Ishikawa (cell line): Measurements from ENCODE around the gene SIT1.

Source experiments
- CEBPB ChIP-seq: IDR thresholded peaks from 2 replicates; pipeline ENCODE4 v1.6.1; 2012
- CREB1 ChIP-seq: IDR thresholded peaks from 2 replicates; pipeline ENCODE4 v1.6.1; 2012; ENCODE audit warnings: low read depth
- EGR1 ChIP-seq: IDR thresholded peaks from 2 replicates; pipeline ENCODE4 v1.6.1; 2012
- EP300 ChIP-seq: IDR thresholded peaks from 2 replicates; pipeline ENCODE4 v1.6.1; 2012; ENCODE audit warnings: borderline replicate concordance
- FOXM1 ChIP-seq: IDR thresholded peaks from 2 replicates; pipeline ENCODE4 v1.6.1; 2012; ENCODE audit warnings: low read depth, borderline replicate concordance
- MAX ChIP-seq: IDR thresholded peaks from 2 replicates; pipeline ENCODE4 v1.6.1; 2012
- NFIC ChIP-seq: IDR thresholded peaks from 2 replicates; pipeline ENCODE4 v1.6.1; 2012
- RAD21 ChIP-seq: IDR thresholded peaks from 2 replicates; pipeline ENCODE4 v1.6.1; 2012; ENCODE audit warnings: low read depth
- REST ChIP-seq: IDR thresholded peaks from 2 replicates; pipeline ENCODE4 v1.6.1; 2012; ENCODE audit warnings: low read depth, mild to moderate bottlenecking
- TAF1 ChIP-seq: IDR thresholded peaks from 2 replicates; pipeline ENCODE4 v1.6.1; 2012; ENCODE audit warnings: low read depth, mild to moderate bottlenecking
- TCF12 ChIP-seq: IDR thresholded peaks from 2 replicates; pipeline ENCODE4 v1.6.1; 2012; ENCODE audit warnings: low read depth
- TEAD4 ChIP-seq: IDR thresholded peaks from 2 replicates; pipeline ENCODE4 v1.6.1; 2012
- YY1 ChIP-seq: IDR thresholded peaks from 2 replicates; pipeline ENCODE4 v1.6.1; 2012; ENCODE audit warnings: low read depth
- ZBTB7A ChIP-seq: IDR thresholded peaks from 2 replicates; pipeline ENCODE4 v1.6.1; 2012; ENCODE audit warnings: low read depth
- TF ChIP-seq, protein P1 (sequence below): IDR thresholded peaks from 2 replicates; pipeline ENCODE4 v1.6.1; 2012

SIT1 gene

DNA sequence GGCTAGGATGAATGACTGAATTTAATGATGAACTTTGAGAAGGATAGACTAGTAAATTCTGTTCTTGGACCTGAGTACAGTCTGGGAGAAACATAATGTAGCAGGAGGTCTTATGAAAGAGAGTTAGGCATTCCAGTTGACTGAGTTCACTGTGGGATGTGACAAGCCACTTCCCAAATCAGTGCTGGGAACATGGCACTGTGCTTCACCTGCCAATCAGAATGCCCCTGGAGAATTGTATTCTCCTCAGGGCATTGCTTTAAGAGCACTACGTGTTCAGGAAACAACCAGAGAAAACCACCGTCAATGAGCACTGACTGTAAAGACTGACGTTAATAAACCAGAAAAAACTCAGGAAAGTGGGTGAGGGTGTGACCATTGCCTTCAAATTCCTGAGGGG, 8.6 kb upstream of the SIT1 start:
- no peak for TF ChIP-seq NFIC
- no peak for TF ChIP-seq EGR1
- TF ChIP-seq CEBPB = no peak
- no peak for TF ChIP-seq REST
- TF ChIP-seq MAX = no peak
- no peak for TF ChIP-seq CREB1
- TF ChIP-seq TEAD4 = no peak
- TF ChIP-seq TCF12 = no peak
- TF ChIP-seq, protein P1, sequence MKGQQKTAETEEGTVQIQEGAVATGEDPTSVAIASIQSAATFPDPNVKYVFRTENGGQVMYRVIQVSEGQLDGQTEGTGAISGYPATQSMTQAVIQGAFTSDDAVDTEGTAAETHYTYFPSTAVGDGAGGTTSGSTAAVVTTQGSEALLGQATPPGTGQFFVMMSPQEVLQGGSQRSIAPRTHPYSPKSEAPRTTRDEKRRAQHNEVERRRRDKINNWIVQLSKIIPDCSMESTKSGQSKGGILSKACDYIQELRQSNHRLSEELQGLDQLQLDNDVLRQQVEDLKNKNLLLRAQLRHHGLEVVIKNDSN = no peak
- TF ChIP-seq EP300 = no peak
- TF ChIP-seq TAF1 = no peak

DNA sequence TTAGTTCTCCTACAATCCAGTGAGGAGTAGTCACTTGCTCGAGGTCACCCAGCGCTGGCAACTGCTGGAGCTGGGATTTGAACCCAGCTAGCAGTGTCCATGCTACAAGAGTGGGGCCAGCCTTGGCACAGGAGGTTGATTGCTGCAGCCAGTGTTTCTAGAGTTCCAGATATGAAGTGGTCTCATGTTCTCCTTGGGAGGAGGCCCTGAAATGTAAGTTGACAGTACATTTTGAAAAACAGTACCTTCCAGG, 8.2 kb upstream of the SIT1 start:
- no peak for TF ChIP-seq EP300
- TF ChIP-seq TCF12 = no peak
- no peak for TF ChIP-seq CREB1
- no peak for TF ChIP-seq ZBTB7A

DNA sequence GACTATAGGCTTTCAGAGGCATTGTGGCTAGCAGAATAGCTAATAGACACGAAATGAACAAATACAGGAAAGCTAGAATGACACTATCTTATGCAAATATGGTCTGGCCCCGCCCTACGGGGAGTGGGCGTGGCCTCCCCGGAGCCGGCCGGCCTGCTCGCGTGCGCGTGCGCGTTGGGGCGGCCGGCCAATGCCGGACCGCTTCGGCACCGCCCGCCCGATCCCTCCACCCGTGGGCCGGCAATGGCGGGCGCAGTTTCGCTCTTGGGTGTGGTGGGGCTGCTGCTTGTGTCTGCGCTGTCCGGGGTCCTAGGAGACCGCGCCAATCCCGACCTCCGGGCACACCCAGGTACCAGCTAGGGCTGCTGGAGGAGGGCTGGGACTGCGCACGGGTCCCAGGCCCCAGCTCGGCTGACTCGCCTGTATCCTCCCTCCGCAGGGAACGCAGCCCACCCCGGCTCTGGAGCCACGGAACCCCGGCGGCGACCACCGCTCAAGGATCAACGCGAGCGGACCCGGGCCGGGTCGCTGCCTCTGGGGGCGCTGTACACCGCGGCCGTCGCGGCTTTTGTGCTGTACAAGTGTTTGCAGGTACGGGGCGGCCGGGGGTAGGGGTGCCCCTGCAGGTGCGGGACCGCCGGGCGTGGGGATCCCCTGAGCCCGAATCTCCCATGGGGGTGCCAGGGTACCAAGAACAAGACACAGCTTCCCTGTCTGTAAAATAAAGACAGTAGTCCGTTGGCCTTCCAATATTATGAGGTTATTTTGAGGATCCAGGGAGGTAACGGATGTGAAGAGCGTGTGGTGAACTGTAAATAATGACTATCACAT, 7.6 kb upstream of the SIT1 start, which contains the start of gene CCDC107:
Gene CCDC107 (plus strand): TSS at position 156 of the 831 bp plus-strand sequence. CDS start 88 bp downstream, at position 244.
- no peak for TF ChIP-seq CREB1
- TF ChIP-seq TEAD4 = no peak
- TF ChIP-seq, protein P1 = no peak
- TF ChIP-seq CEBPB = no peak
- TF ChIP-seq FOXM1 = peak; percentile 13; the same call in 1 of the 2 replicates
- peak; percentile 73 for TF ChIP-seq TAF1
- no peak for TF ChIP-seq MAX
- peak; percentile 89 for TF ChIP-seq YY1
- TF ChIP-seq NFIC = no peak
- TF ChIP-seq EP300 = no peak
- 0 out of 2 replicates have a peak, but pooled peaks have one; percentile 15 for TF ChIP-seq EGR1
- peak; percentile 67; the same call in 1 of the 2 replicates for TF ChIP-seq ZBTB7A
- peak; percentile 59 for TF ChIP-seq REST
- TF ChIP-seq RAD21 = peak; percentile 37
- TF ChIP-seq TCF12 = no peak

- TF ChIP-seq TCF12 (peak; percentile 70; the same call in 1 of the 2 replicates), NFIC (peak; percentile 47; the same call in 1 of the 2 replicates), YY1 (peak; percentile 68), FOXM1 (peak; percentile 47; the same call in 1 of the 2 replicates), REST (no peak), RAD21 (no peak; the same call in 1 of the 2 replicates), EP300 (peak; percentile 56; the same call in 1 of the 2 replicates), TEAD4 (peak; percentile 93), CREB1 (no peak; the same call in 1 of the 2 replicates), TAF1 (no peak), ZBTB7A (no peak; the same call in 1 of the 2 replicates), CEBPB (peak; percentile 64), EGR1 (peak; percentile 88), MAX (peak; percentile 99)
- TF ChIP-seq, protein P1 = peak; percentile 76
Measured at GRCh38 chr9:35657546-35658136, 6.9 kb upstream of the SIT1 start, which contains the start of gene RMRP. TSS of gene RMRP (minus strand) at chr9:35658019.
